PC-3 (cell line): ENCODE results near the gene TC2N. TPM values are rescaled to one million over a fixed set of nuclear protein-coding genes. Genes with fewer than 3 reads are reported as not detected.
A peak's percentile ranks its signal among the peaks of the same experiment; 100 is the strongest.

Source experiments
- ATAC-seq: fragments of 200-7000 bp; cut with Tn5 transposase; 2 replicates; pipeline ENCODE4 v1.9.1; 2020; ENCODE audit warnings: mild to moderate bottlenecking, moderate library complexity
- BruUV-seq: library from RNA; stranded (reverse); fragments of 400-500 nt; replicated peaks from 2 replicates; lab custom pipeline; 2021; lab: Mats Ljungman, UMichigan
- CTCF ChIA-PET: fragments of 300-600 bp; sonication (Branson Sonifier 250); formaldehyde crosslinking; loops from one replicate; lab custom pipeline; 2022; ENCODE audit warnings: antibody characterized with exemption; lab: Charles Lee
- POLR2A ChIA-PET: fragments of 300-600 bp; sonication (Branson Sonifier 250); formaldehyde crosslinking; loops from one replicate; lab custom pipeline; 2022; ENCODE audit warnings: antibody characterized with exemption; ENCODE audit not compliant: unreplicated experiment; lab: Charles Lee
- DNase-seq: peaks from one replicate; pipeline ENCODE4 v3.0.0-alpha.2; 2015
- H2AFZ ChIP-seq: fragments of 300-600 bp; sonication (generic); 2 replicates; pipeline ENCODE4 v1.6.0; 2016; ENCODE audit warnings: antibody characterized with exemption, low read length
- H3F3A ChIP-seq: fragments of 300-600 bp; sonication (generic); one replicate; pipeline ENCODE4 v1.6.0; 2017; ENCODE audit warnings: antibody characterized with exemption, low read length, control low read depth, mild to moderate bottlenecking; ENCODE audit not compliant: unreplicated experiment
- H3K27ac ChIP-seq: fragments of 300-600 bp; sonication (generic); 2 replicates; pipeline ENCODE4 v1.5.1; 2016; ENCODE audit warnings: mild to moderate bottlenecking, low read length
- H3K27me3 ChIP-seq: fragments of 300-600 bp; sonication (generic); 2 replicates; pipeline ENCODE4 v1.6.1; 2016; ENCODE audit warnings: low read length, mixed read lengths
- H3K36me3 ChIP-seq: fragments of 300-600 bp; sonication (generic); 2 replicates; pipeline ENCODE4 v1.6.1; 2016; ENCODE audit warnings: low read depth, mixed run types, low read length, mixed read lengths
- H3K4me1 ChIP-seq: fragments of 300-600 bp; sonication (generic); 2 replicates; pipeline ENCODE4 v1.5.1; 2016; ENCODE audit warnings: low read length; ENCODE audit not compliant: insufficient read depth
- H3K4me2 ChIP-seq: fragments of 300-600 bp; sonication (generic); 2 replicates; pipeline ENCODE4 v1.6.0; 2016; ENCODE audit warnings: low read length
- H3K4me3 ChIP-seq: fragments of 300-600 bp; sonication (generic); 2 replicates; pipeline ENCODE4 v1.5.1; 2016; ENCODE audit warnings: mild to moderate bottlenecking, low read length, mixed read lengths
- H3K79me2 ChIP-seq: fragments of 300-600 bp; sonication (generic); 2 replicates; pipeline ENCODE4 v1.6.1; 2017; ENCODE audit warnings: low read length, mixed read lengths
- H3K9ac ChIP-seq: fragments of 300-600 bp; sonication (generic); 2 replicates; pipeline ENCODE4 v1.6.0; 2016; ENCODE audit warnings: mild to moderate bottlenecking, low read length
- H3K9me2 ChIP-seq: fragments of 300-600 bp; sonication (generic); replicated peaks from 2 replicates; pipeline ENCODE4 v1.6.1; 2016; ENCODE audit warnings: mixed run types, low read length, mixed read lengths
- H3K9me3 ChIP-seq: fragments of 300-600 bp; sonication (generic); 2 replicates; pipeline ENCODE4 v1.6.1; 2016; ENCODE audit warnings: low read length, mixed read lengths
- H4K20me1 ChIP-seq: fragments of 300-600 bp; sonication (generic); 2 replicates; pipeline ENCODE4 v1.6.1; 2016; ENCODE audit warnings: low read length, mixed read lengths
- CTCF ChIP-seq: fragments of 300-600 bp; sonication (generic); conservative IDR thresholded peaks from 2 replicates; pipeline ENCODE4 v1.5.1; 2017; ENCODE audit warnings: antibody characterized with exemption, low read depth, mild to moderate bottlenecking, low read length
- EZH2 ChIP-seq: fragments of 300-600 bp; sonication (generic); IDR thresholded peaks from one replicate; pipeline ENCODE4 v1.6.1; 2017; ENCODE audit warnings: antibody characterized with exemption, mild to moderate bottlenecking, low read length; ENCODE audit not compliant: unreplicated experiment
- EZH2phosphoT487 ChIP-seq: fragments of 300-600 bp; sonication (generic); IDR thresholded peaks from 2 replicates; pipeline ENCODE4 v1.6.1; 2018; ENCODE audit warnings: mild to moderate bottlenecking, antibody characterized with exemption, low read length, borderline replicate concordance
- intact Hi-C: fragments of 100-400 bp; cut with micrococcal nuclease; formaldehyde crosslinking; loops from 2 replicates; pipeline ENCODE4 v1.9.0; 2023
- total RNA-seq: library from RNA; depleted of rRNA; stranded (reverse); fragments of >200 nt; gene quantifications from 2 replicates; pipeline ENCODE4 v1.2.3, GENCODE V29; 2014

Gene TC2N
- total RNA-seq, 1 experiment from 2014 or later, result 6.2 TPM

GRCh38 chr14:91837076-91837475 is 30.3 kb downstream of the TC2N start:
- H3K9me3 ChIP-seq, result no peaks in the 10 kb centered on the region
- no TSS peak for BruUV-seq
- H3K79me2 ChIP-seq, result 0 out of 2 replicates have a peak, but pooled peaks cover 7% of the 10 kb centered on the region
- no peak for ATAC-seq
- H4K20me1 ChIP-seq, result no peaks in the 10 kb centered on the region
- H3F3A ChIP-seq, result no peaks in the 10 kb centered on the region
- peaks cover 50% of the 10 kb centered on the region for H3K27me3 ChIP-seq
- no peak overlapping the region for H3K27ac ChIP-seq
- intact Hi-C loops, result no loop called here
- H3K4me2 ChIP-seq, result peak overlapping the region; percentile 89
- H3K4me1 ChIP-seq, result peaks cover 5% of the 10 kb centered on the region; the same call in 1 of the 2 replicates
- ChIA-PET POLR2A (no interaction called here), CTCF (no interaction called here)
- no peaks in the 10 kb centered on the region for H3K36me3 ChIP-seq
- H3K4me3 ChIP-seq, result peak overlapping the region; percentile 66
- H3K9me2 ChIP-seq, result no peaks in the 10 kb centered on the region
- H3K9ac ChIP-seq, result peak overlapping the region; percentile 53
- TF ChIP-seq EZH2phosphoT487, result no peak
- no peak for TF ChIP-seq EZH2
- TF ChIP-seq CTCF, result no peak
- peak overlapping the region; percentile 82 for H2AFZ ChIP-seq
- DNase-seq, result no peak

GRCh38 chr14:91835920-91836843 is 31.2 kb downstream of the TC2N start:
- ChIA-PET POLR2A (no interaction called here), CTCF (no interaction called here)
- intact Hi-C loops, result no loop called here
- Histone ChIP-seq H3K79me2 (0 out of 2 replicates have a peak, but pooled peaks cover 7% of the 10 kb centered on the region), H3K4me1 (peaks cover 5% of the 10 kb centered on the region; the same call in 1 of the 2 replicates), H3F3A (no peaks in the 10 kb centered on the region), H3K9me2 (no peaks in the 10 kb centered on the region), H3K9me3 (no peaks in the 10 kb centered on the region), H3K27me3 (peaks cover 57% of the 10 kb centered on the region), H3K36me3 (no peaks in the 10 kb centered on the region), H4K20me1 (no peaks in the 10 kb centered on the region), H3K4me2 (peak overlapping the region; percentile 89), H2AFZ (peak overlapping the region; percentile 82), H3K9ac (peak overlapping the region; percentile 69), H3K27ac (no peak overlapping the region), H3K4me3 (peak overlapping the region; percentile 66)
- ATAC-seq, result peak; percentile 91
- DNase-seq, result peak; percentile 67
- no TSS peak for BruUV-seq
- TF ChIP-seq CTCF (no peak), EZH2 (peak; percentile 93), EZH2phosphoT487 (no peak)
